Stimulated activated CD4-positive, alpha-beta T cell treated with anti-CD3 and anti-CD28 coated beads, TNF-alpha, amount 100 ng/mL, for 24 hours (primary cell): ENCODE measurements around the gene PARD3.
"Not testable (repeated sequence)": the region's sequence is repeated elsewhere in the genome, so short reads cannot be mapped to it uniquely, and the experiment has no call there.

Experiments
- DNase-seq, 3 experiments: peaks; one replicate each; pipeline ENCODE4 v3.0.0-alpha.2; 2020; ENCODE audit warnings: low read depth in 3 of 3

The PARD3 gene

GRCh38 chr10:34815185-34816084 is at the start of gene PARD3:
Gene PARD3 (minus strand): TSS chr10:34815296. CDS start chr10:34814995, 301 bp downstream.
- DNase-seq: peak in 1 of 3 experiments; percentile 21

- no peak for DNase-seq
Observed at GRCh38 chr10:34864149-34865067, 49.3 kb upstream of the PARD3 start.

- no peak for DNase-seq
Observed at GRCh38 chr10:34862892-34863291, 47.8 kb upstream of the PARD3 start.

- DNase-seq: no peak
Observed at GRCh38 chr10:34861293-34862021, 46.4 kb upstream of the PARD3 start.

GRCh38 chr10:34859170-34859569 is 44.1 kb upstream of the PARD3 start:
- no peak for DNase-seq

GRCh38 chr10:34858003-34858402 is 42.9 kb upstream of the PARD3 start:
- no peak for DNase-seq

- DNase-seq: no peak
Observed at GRCh38 chr10:34854147-34854601, 39.1 kb upstream of the PARD3 start.

GRCh38 chr10:34853357-34853756 is 38.3 kb upstream of the PARD3 start:
- DNase-seq: no peak

GRCh38 chr10:34850558-34850957 is 35.5 kb upstream of the PARD3 start:
- DNase-seq: no peak

- no peak for DNase-seq
Observed at GRCh38 chr10:34850036-34850435, 34.9 kb upstream of the PARD3 start.

- DNase-seq: no peak
Observed at GRCh38 chr10:34845070-34845469, 30.0 kb upstream of the PARD3 start.

- DNase-seq: no peak
Observed at GRCh38 chr10:34844448-34844847, 29.4 kb upstream of the PARD3 start.

GRCh38 chr10:34843470-34843869 is 28.4 kb upstream of the PARD3 start:
- not testable (repeated sequence) for DNase-seq

- no peak for DNase-seq
Observed at GRCh38 chr10:34838366-34838900, 23.3 kb upstream of the PARD3 start.

- DNase-seq: no peak
Observed at GRCh38 chr10:34835908-34836508, 20.9 kb upstream of the PARD3 start.

- DNase-seq: no peak
Observed at GRCh38 chr10:34834274-34834673, 19.2 kb upstream of the PARD3 start.

- DNase-seq: no peak
Observed at GRCh38 chr10:34830217-34830822, 15.2 kb upstream of the PARD3 start.

- no peak for DNase-seq
Observed at GRCh38 chr10:34826857-34827766, 12.0 kb upstream of the PARD3 start.

- DNase-seq: no peak
Observed at GRCh38 chr10:34826221-34826620, 11.1 kb upstream of the PARD3 start.
